Right lobe of liver (tissue), 6 donors: ENCODE results near the gene DSTYK. TPM values are rescaled to one million over a fixed set of nuclear protein-coding genes. Genes with fewer than 3 reads are reported as not detected.

Source experiments
- ATAC-seq, 4 donors: fragments of 200-7000 bp; cut with Tn5 transposase; one replicate each; pipeline ENCODE4 v1.9.1; 2020; ENCODE audit warnings: mild to moderate bottlenecking in 4 of 4, moderate library complexity in 4 of 4
- DNase-seq, 3 donors: peaks; one replicate each; pipeline ENCODE4 v3.0.0-alpha.2; 2020
- H3K27ac ChIP-seq, 3 donors: fragments of 200-600 bp; one replicate each; pipeline ENCODE4 v1.8.0; 2022
- H3K27me3 ChIP-seq, 2 donors: fragments of 200-600 bp; one replicate each; pipeline ENCODE4 v1.8.0; 2022
- H3K36me3 ChIP-seq, 4 donors: fragments of 200-600 bp; sonication (generic) in 1 of 4; one replicate each; pipeline versions ENCODE4 v1.5.1 to v1.8.0; 2017 to 2022; ENCODE audit warnings: control low read depth in 1 of 4
- H3K4me1 ChIP-seq, 4 donors: fragments of 200-600 bp; sonication (generic) in 1 of 4; one replicate each; pipeline versions ENCODE4 v1.5.1 to v1.8.0; 2017 to 2022; ENCODE audit warnings: control low read depth in 1 of 4
- H3K4me3 ChIP-seq, 3 donors: fragments of 200-600 bp; one replicate each; pipeline ENCODE4 v1.8.0; 2022
- H3K9me3 ChIP-seq, 4 donors: fragments of 200-600 bp; sonication (generic) in 1 of 4; one replicate each; pipeline versions ENCODE4 v1.5.1 to v1.8.0; 2017 to 2022; ENCODE audit warnings: control low read depth in 1 of 4
- POLR2A ChIP-seq: fragments of 450-650 bp; IDR thresholded peaks from one replicate; pipeline ENCODE4 v1.6.1; 2017; ENCODE audit warnings: antibody characterized with exemption, mild to moderate bottlenecking
- WGBS: methylation state at CpG from one replicate; pipeline ENCODE4 v1.1.6; 2018; ENCODE audit warnings: low coverage, low lambda C conversion rate; ENCODE audit not compliant: insufficient coverage; ENCODE audit errors: missing lambda C conversion rate; 5-methylcytosine and 5-hydroxymethylcytosine counted together
- intact Hi-C, 2 donors: fragments of 100-400 bp; cut with DNase I; formaldehyde crosslinking; loops; one replicate each; pipeline versions ENCODE4 v1.11.2 to v1.14.1; 2022
- total RNA-seq, 6 experiments: library from RNA; depleted of rRNA in 2 of 6; stranded (reverse); fragments of >200 nt in 2 of 6; fragmentation: NEBNext Ultra II Directional in 3 of 6; extraction: Animal tissue kit (Norgen Biotek cat#: 25700) in 3 of 6; gene quantifications; one replicate each; pipeline versions ENCODE4 v1.1.0 to v1.2.4, GENCODE V29; 2016 to 2023
- TF ChIP-seq, protein P1 (sequence below), 4 donors: fragments of 200-600 bp in 3 of 4; fragments of 450-650 bp in 1 of 4; IDR thresholded peaks; one replicate each; pipeline versions ENCODE4 v1.5.1 to v1.8.0; 2016 to 2022; ENCODE audit warnings: antibody characterized with exemption in 4 of 4, mild to moderate bottlenecking in 2 of 4
- donor health status: DM: no; HTN: yes; CAD: no.
- donor health status: DM: no; HTN: no; CAD: no.
- donor health status: DM: no; HTN: no; CAD: no.
- donor health status: DM: no; HTN: yes; CAD: no.
- donor health status: DM: no; HTN: yes; CAD: no.

DSTYK gene
- total RNA-seq, 6 experiments from 2014 or later = 2.5 to 2.9 (median 2.6) TPM

GRCh38 chr1:205226868-205227583 is 15.5 kb upstream of the DSTYK start:
- no peak for DNase-seq
- Histone ChIP-seq H3K9me3 (no peaks in the 10 kb centered on the region), H3K27ac (no peak overlapping the region), H3K27me3 (no peaks in the 10 kb centered on the region), H3K4me1 (peaks cover 0 to 9% (median 0%) of the 10 kb centered on the region in 4 donors), H3K36me3 (no peaks in the 10 kb centered on the region), H3K4me3 (peak overlapping the region; percentile 34 to 52 (median 51))
- TF ChIP-seq, protein P1, sequence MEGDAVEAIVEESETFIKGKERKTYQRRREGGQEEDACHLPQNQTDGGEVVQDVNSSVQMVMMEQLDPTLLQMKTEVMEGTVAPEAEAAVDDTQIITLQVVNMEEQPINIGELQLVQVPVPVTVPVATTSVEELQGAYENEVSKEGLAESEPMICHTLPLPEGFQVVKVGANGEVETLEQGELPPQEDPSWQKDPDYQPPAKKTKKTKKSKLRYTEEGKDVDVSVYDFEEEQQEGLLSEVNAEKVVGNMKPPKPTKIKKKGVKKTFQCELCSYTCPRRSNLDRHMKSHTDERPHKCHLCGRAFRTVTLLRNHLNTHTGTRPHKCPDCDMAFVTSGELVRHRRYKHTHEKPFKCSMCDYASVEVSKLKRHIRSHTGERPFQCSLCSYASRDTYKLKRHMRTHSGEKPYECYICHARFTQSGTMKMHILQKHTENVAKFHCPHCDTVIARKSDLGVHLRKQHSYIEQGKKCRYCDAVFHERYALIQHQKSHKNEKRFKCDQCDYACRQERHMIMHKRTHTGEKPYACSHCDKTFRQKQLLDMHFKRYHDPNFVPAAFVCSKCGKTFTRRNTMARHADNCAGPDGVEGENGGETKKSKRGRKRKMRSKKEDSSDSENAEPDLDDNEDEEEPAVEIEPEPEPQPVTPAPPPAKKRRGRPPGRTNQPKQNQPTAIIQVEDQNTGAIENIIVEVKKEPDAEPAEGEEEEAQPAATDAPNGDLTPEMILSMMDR (IDR thresholded peaks at IDR 0.05) = no peak
- TF ChIP-seq POLR2A = no peak
- no peak for ATAC-seq
- intact Hi-C loops = no loop called here
- WGBS = 21% methylated on average over 7 of the region's 8 CpGs

DNA sequence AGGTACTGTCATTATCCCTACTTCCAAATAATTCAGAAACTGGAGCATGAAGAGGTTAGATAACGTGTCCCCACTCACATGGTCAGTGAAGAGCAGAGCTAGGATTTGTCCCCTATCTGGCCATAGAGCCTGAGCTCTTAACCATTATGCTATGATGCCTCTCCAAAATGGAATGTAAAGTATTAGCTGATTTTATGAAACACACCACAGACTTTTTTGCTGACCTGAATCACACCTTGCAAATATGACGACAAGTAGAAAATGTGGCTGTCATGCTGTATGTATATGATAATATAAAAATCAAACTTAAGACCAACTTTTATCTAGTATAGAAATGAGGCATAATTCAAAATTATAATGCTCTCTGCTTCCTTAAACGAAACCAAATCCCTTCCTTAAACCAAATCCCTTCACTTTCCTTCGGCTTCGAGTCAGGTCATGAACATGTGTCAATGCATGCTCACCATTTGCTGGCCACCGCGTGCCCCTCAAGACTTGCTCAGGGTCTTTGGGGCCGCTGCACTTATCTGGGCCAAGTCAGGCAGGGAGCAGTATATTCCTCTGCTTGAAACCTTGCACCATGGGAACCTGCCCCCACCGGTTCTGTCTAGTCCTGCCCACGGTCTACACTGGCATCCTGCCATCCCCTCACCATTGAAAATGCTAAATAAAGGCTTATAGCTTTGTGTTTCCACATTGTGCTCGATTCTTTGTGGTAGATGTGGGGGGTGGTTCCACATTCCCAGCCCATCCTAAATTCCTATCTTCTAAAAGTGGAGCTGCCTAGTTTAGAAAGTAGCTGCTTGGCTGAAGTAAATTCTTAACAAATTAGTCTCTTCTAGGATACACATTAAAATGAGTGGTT is 14.6 kb upstream of the DSTYK start:
- DNase-seq (no peak), ATAC-seq (no peak)
- intact Hi-C loops = no loop called here
- H3K4me1 ChIP-seq = peaks cover 0 to 9% (median 0%) of the 10 kb centered on the region in 4 donors
- H3K4me3 ChIP-seq = no peak overlapping the region
- no peak overlapping the region for H3K27ac ChIP-seq
- TF ChIP-seq POLR2A = no peak
- TF ChIP-seq, protein P1 (IDR thresholded peaks at IDR 0.05) = no peak
- 51% methylated on average over 10 of the region's 11 CpGs for WGBS
- H3K9me3 ChIP-seq = no peaks in the 10 kb centered on the region
- no peaks in the 10 kb centered on the region for H3K27me3 ChIP-seq
- no peaks in the 10 kb centered on the region for H3K36me3 ChIP-seq

GRCh38 chr1:205224736-205225135 is 13.2 kb upstream of the DSTYK start:
- no peaks in the 10 kb centered on the region for H3K9me3 ChIP-seq
- no peaks in the 10 kb centered on the region for H3K36me3 ChIP-seq
- ATAC-seq = no peak
- DNase-seq = no peak
- H3K27ac ChIP-seq = no peak overlapping the region
- TF ChIP-seq, protein P1 (IDR thresholded peaks at IDR 0.05) = no peak
- TF ChIP-seq POLR2A = no peak
- intact Hi-C loops = no loop called here
- peaks cover 0 to 9% (median 0%) of the 10 kb centered on the region in 4 donors for H3K4me1 ChIP-seq
- H3K4me3 ChIP-seq = no peak overlapping the region
- H3K27me3 ChIP-seq = no peaks in the 10 kb centered on the region

DNA sequence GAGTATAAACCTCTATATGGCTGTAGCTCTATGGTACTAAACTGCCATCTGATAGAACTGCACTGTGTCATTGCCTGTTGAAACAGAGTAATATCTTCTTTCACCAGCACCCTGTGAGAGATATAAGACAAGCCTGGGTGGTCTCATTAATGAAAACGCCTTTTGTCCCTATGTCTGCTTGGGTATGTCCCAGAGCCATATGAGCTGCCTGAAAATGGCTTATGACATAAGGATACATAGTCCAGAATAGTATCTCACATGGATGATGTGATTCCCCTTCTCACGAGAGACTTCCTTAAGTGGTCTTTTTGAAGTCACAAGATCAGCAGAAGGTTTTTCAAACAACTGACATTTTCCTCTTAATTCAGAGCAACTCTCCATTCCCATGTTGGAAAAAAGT is 8.9 kb upstream of the DSTYK start:
- WGBS = 52% methylated on average over 2 of the region's 2 CpGs
- Histone ChIP-seq H3K9me3 (no peaks in the 10 kb centered on the region), H3K27me3 (no peaks in the 10 kb centered on the region), H3K36me3 (no peaks in the 10 kb centered on the region), H3K4me1 (no peaks in the 10 kb centered on the region), H3K4me3 (no peak overlapping the region), H3K27ac (no peak overlapping the region)
- TF ChIP-seq POLR2A = no peak
- TF ChIP-seq, protein P1 (IDR thresholded peaks at IDR 0.05) = no peak
- ATAC-seq (no peak), DNase-seq (no peak)
- intact Hi-C loops = no loop called here
